HG02852 (cell line): ENCODE results near the gene EGLN2.
"Not testable (repeated sequence)": the region's sequence is repeated elsewhere in the genome, so short reads cannot be mapped to it uniquely, and the experiment has no call there.

Experiments used
- ATAC-seq: cut with Tn5 transposase; IDR thresholded peaks from one replicate; pipeline ENCODE4 v1.9.1; 2021; ENCODE audit warnings: mild to moderate bottlenecking, moderate library complexity; ENCODE audit not compliant: unreplicated experiment

EGLN2 gene

GRCh38 chr19:40801426-40802299 lies 2.7 kb downstream of the EGLN2 start:
- no peak for ATAC-seq

- ATAC-seq: no peak
Observed at GRCh38 chr19:40802300-40803169, 3.5 kb downstream of the EGLN2 start.

- no peak for ATAC-seq
Observed at GRCh38 chr19:40803170-40803856, 4.3 kb downstream of the EGLN2 start.

- ATAC-seq: no peak
Observed at GRCh38 chr19:40803857-40804782, 5.1 kb downstream of the EGLN2 start.

GRCh38 chr19:40804783-40805242 lies 5.8 kb downstream of the EGLN2 start:
- ATAC-seq: no peak

GRCh38 chr19:40805258-40805868 lies 6.4 kb downstream of the EGLN2 start:
- no peak for ATAC-seq

- no peak for ATAC-seq
Observed at GRCh38 chr19:40806423-40807146, 7.6 kb downstream of the EGLN2 start.

- ATAC-seq: no peak
Observed at GRCh38 chr19:40807147-40808020, 8.4 kb downstream of the EGLN2 start.

- no peak for ATAC-seq
Observed at GRCh38 chr19:40808021-40808325, 9.0 kb downstream of the EGLN2 start.

GRCh38 chr19:40808497-40808896 lies 9.5 kb downstream of the EGLN2 start:
- no peak for ATAC-seq

GRCh38 chr19:40809358-40810086 lies 10.5 kb downstream of the EGLN2 start:
- ATAC-seq: no peak

GRCh38 chr19:40810160-40810559 lies 11.2 kb downstream of the EGLN2 start:
- ATAC-seq: no peak

GRCh38 chr19:40810649-40811408 lies 11.8 kb downstream of the EGLN2 start:
- peak; percentile 64 for ATAC-seq

- ATAC-seq: no peak
Observed at GRCh38 chr19:40811478-40812341, 12.7 kb downstream of the EGLN2 start.

- not testable (repeated sequence) for ATAC-seq
Observed at GRCh38 chr19:40812571-40812970, 13.6 kb downstream of the EGLN2 start.

GRCh38 chr19:40813182-40813581 lies 14.2 kb downstream of the EGLN2 start:
- no peak for ATAC-seq
